Activated T-helper 1 cell treated with anti-CD3 and anti-CD28 coated beads, Interleukin-12 subunit alpha, Interleukin-12 subunit beta, Interleukin-2, Interleukin-4 antibody, amounts not matched to agents 30 ng/mL and 10 ng/mL and 1 ng/mL, durations not matched to agents 14 hours and 24 hours and 36 hours (primary cell): ENCODE results near the gene ADNP2. TPM values are rescaled to one million over a fixed set of nuclear protein-coding genes. Genes with fewer than 3 reads are reported as not detected.

ENCODE experiments used
- DNase-seq: peaks from one replicate; pipeline ENCODE4 v3.0.0; 2021; ENCODE audit warnings: low spot score
- H3K27ac Mint-ChIP-seq: one replicate; pipeline ENCODE4 v1.8.0; 2021; ENCODE audit warnings: mild to moderate bottlenecking, mixed read lengths
- H3K27me3 Mint-ChIP-seq: one replicate; pipeline ENCODE4 v1.8.0; 2022; ENCODE audit warnings: mild to moderate bottlenecking, moderate library complexity, mixed read lengths; ENCODE audit not compliant: insufficient read depth
- H3K36me3 Mint-ChIP-seq: one replicate; pipeline ENCODE4 v1.8.0; 2021; ENCODE audit warnings: low read depth, mixed read lengths
- H3K4me1 Mint-ChIP-seq: one replicate; pipeline ENCODE4 v1.8.0; 2021; ENCODE audit warnings: low read depth, mixed read lengths
- H3K4me3 Mint-ChIP-seq: one replicate; pipeline ENCODE4 v1.8.0; 2021; ENCODE audit warnings: mild to moderate bottlenecking, moderate library complexity, mixed read lengths
- H3K9me3 Mint-ChIP-seq: one replicate; pipeline ENCODE4 v1.8.0; 2021; ENCODE audit warnings: mixed read lengths
- intact Hi-C: fragments of 100-400 bp; cut with micrococcal nuclease; formaldehyde crosslinking; loops from one replicate; pipeline ENCODE4 v1.15.1; 2024
- total RNA-seq: library from RNA; stranded (reverse); gene quantifications from 2 replicates; pipeline ENCODE4 v1.2.3, GENCODE V29; 2022

The ADNP2 gene
- total RNA-seq, 1 donor from 2014 or later: 29.0 TPM

- Mint-ChIP-seq H3K27me3 (no peaks in the 10 kb centered on the region), H3K27ac (no peak overlapping the region), H3K4me1 (no peaks in the 10 kb centered on the region), H3K9me3 (no peaks in the 10 kb centered on the region), H3K36me3 (no peaks in the 10 kb centered on the region), H3K4me3 (no peak overlapping the region)
- no peak for DNase-seq
- intact Hi-C loops: no loop called here
Measured at GRCh38 chr18:80183273-80184050, 74.4 kb downstream of the ADNP2 start.

GRCh38 chr18:80184243-80184772, 75.2 kb downstream of the ADNP2 start:
- Mint-ChIP-seq H3K4me1 (no peaks in the 10 kb centered on the region), H3K9me3 (no peaks in the 10 kb centered on the region), H3K36me3 (no peaks in the 10 kb centered on the region), H3K27ac (no peak overlapping the region), H3K4me3 (no peak overlapping the region), H3K27me3 (no peaks in the 10 kb centered on the region)
- no peak for DNase-seq
- intact Hi-C loops: no loop called here

- no peak overlapping the region for H3K4me3 Mint-ChIP-seq
- no peaks in the 10 kb centered on the region for H3K9me3 Mint-ChIP-seq
- intact Hi-C loops: no loop called here
- no peaks in the 10 kb centered on the region for H3K27me3 Mint-ChIP-seq
- no peaks in the 10 kb centered on the region for H3K4me1 Mint-ChIP-seq
- H3K27ac Mint-ChIP-seq: no peak overlapping the region
- H3K36me3 Mint-ChIP-seq: no peaks in the 10 kb centered on the region
- no peak for DNase-seq
Measured at GRCh38 chr18:80185545-80185944, 76.5 kb downstream of the ADNP2 start.

- Mint-ChIP-seq H3K27me3 (peaks cover 5% of the 10 kb centered on the region), H3K4me1 (no peaks in the 10 kb centered on the region)
- intact Hi-C loops: no loop called here
Measured at GRCh38 chr18:80187956-80188642, 79.0 kb downstream of the ADNP2 start.

GRCh38 chr18:80188643-80189530, 79.8 kb downstream of the ADNP2 start:
- no peaks in the 10 kb centered on the region for H3K36me3 Mint-ChIP-seq
- peaks cover 5% of the 10 kb centered on the region for H3K27me3 Mint-ChIP-seq
- H3K27ac Mint-ChIP-seq: no peak overlapping the region
- no peak for DNase-seq
- intact Hi-C loops: no loop called here
- H3K9me3 Mint-ChIP-seq: no peaks in the 10 kb centered on the region
- no peaks in the 10 kb centered on the region for H3K4me1 Mint-ChIP-seq
- no peak overlapping the region for H3K4me3 Mint-ChIP-seq

More at GRCh38 chr18:80187956-80188642, 79.0 kb downstream of the ADNP2 start:
- no peak for DNase-seq
- Mint-ChIP-seq H3K27ac (no peak overlapping the region), H3K4me3 (no peak overlapping the region), H3K9me3 (no peaks in the 10 kb centered on the region), H3K36me3 (no peaks in the 10 kb centered on the region)

- Mint-ChIP-seq H3K9me3 (no peaks in the 10 kb centered on the region), H3K27ac (no peak overlapping the region), H3K4me1 (no peaks in the 10 kb centered on the region), H3K4me3 (no peak overlapping the region), H3K27me3 (peaks cover 10% of the 10 kb centered on the region), H3K36me3 (no peaks in the 10 kb centered on the region)
- intact Hi-C loops: no loop called here
- DNase-seq: no peak
Measured at GRCh38 chr18:80189531-80189865, 80.4 kb downstream of the ADNP2 start.

Other genes starting within 250 kb of the ADNP2 start
- gene SLC66A2, start 157.6 kb upstream of the ADNP2 start, total RNA-seq: 49.2 and 54.6 TPM in 2 replicates
- 9.0 and 10.0 TPM in 2 replicates for gene HSBP1L1, start 144.6 kb upstream of the ADNP2 start, total RNA-seq
- gene TXNL4A, start 120.7 kb upstream of the ADNP2 start, total RNA-seq: 190 and 198 TPM in 2 replicates
- 48.5 and 50.3 TPM in 2 replicates for gene RBFA, start 74.8 kb upstream of the ADNP2 start, total RNA-seq
- 0.10 and 0.15 TPM in 2 replicates for gene PARD6G, start 138.3 kb downstream of the ADNP2 start, total RNA-seq